Measurements from ENCODE around the gene SPATA24.

GRCh38 chr5:139383275-139383992 is 20.5 kb downstream of the SPATA24 start, which contains the start of gene SLC23A1:
- TF ChIP-seq CTCF (IDR thresholded peaks at IDR 0.05) (no peak), POLR2A (IDR thresholded peaks at IDR 0.05) (no peak)
